Neutrophil (primary cell): ENCODE results near the gene ZBED4.

Experiments
- H3K27ac ChIP-seq: fragments of 200-600 bp; sonication (generic); 2 replicates; pipeline ENCODE4 v1.5.1; 2016; ENCODE audit warnings: mild to moderate bottlenecking, moderate library complexity
- H3K27me3 ChIP-seq: fragments of 200-600 bp; sonication (generic); 2 replicates; pipeline ENCODE4 v1.6.0; 2016; ENCODE audit warnings: mild to moderate bottlenecking
- H3K36me3 ChIP-seq: fragments of 200-600 bp; sonication (generic); 2 replicates; pipeline ENCODE4 v1.5.1; 2017
- H3K4me1 ChIP-seq, 2 experiments: fragments of 200-600 bp in 1 of 2; sonication (generic) in 1 of 2; 1 replicate in 1 of 2; 2 replicates in 1 of 2; pipeline versions ENCODE4 v1.5.1 to v1.6.1; 2013 to 2016; ENCODE audit warnings: low read depth in 1 of 2, low read length in 1 of 2, mild to moderate bottlenecking in 1 of 2, moderate library complexity in 1 of 2; ENCODE audit not compliant: control insufficient read depth in 1 of 2, insufficient read depth in 1 of 2
- H3K4me3 ChIP-seq, 2 experiments: fragments of 200-600 bp in 1 of 2; sonication (generic) in 1 of 2; 1 replicate in 1 of 2; 2 replicates in 1 of 2; pipeline ENCODE4 v1.5.1; 2013 to 2016; ENCODE audit warnings: low read depth in 1 of 2, low read length in 1 of 2, mild to moderate bottlenecking in 1 of 2, moderate library complexity in 1 of 2
- H3K9me3 ChIP-seq: fragments of 200-600 bp; sonication (generic); 2 replicates; pipeline ENCODE4 v1.5.1; 2016
- CTCF ChIP-seq: fragments of 200-600 bp; sonication (generic); IDR thresholded peaks from 2 replicates; pipeline ENCODE4 v1.5.1; 2016; ENCODE audit warnings: antibody characterized with exemption

ZBED4 gene

GRCh38 chr22:49852898-49853894, at the start of gene ZBED4:
Gene ZBED4 (plus strand): TSS chr22:49853844. CDS start chr22:49883663, 29,819 bp downstream.
- peak; percentile 49 for TF ChIP-seq CTCF
- peaks cover 41 to 45% of the 10 kb centered on the region in 2 experiments for H3K4me1 ChIP-seq
- H3K4me3 ChIP-seq: peak within 1 kb of the TSS; percentile 77 to 91

DNA sequence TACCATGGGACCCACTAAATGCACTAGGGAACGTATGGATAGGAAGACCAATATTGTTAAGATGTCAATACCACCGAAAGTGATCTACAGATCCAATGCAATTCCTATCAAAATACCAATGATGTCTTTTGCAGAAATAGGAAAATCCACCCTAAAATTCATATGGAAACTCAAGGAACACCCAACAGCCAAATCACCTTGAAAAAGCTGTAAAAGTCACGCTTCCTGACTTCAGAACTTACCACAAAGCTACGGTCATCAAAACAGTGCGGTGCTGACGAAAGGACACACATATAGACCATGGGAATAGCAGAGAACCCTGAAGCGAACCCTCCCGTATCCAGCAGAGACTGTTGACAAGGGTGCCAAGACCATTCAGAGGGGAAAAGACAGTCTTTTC, 46.5 kb upstream of the ZBED4 start:
- Histone ChIP-seq H3K9me3 (no peaks in the 10 kb centered on the region), H3K4me1 (peaks cover 0 to 20% of the 10 kb centered on the region in 2 experiments), H3K36me3 (peaks cover 27% of the 10 kb centered on the region), H3K27ac (no peak overlapping the region), H3K27me3 (no peaks in the 10 kb centered on the region), H3K4me3 (no peak overlapping the region)
- no peak for TF ChIP-seq CTCF

More at GRCh38 chr22:49852898-49853894, at the start of gene ZBED4:
- peak within 1 kb of the TSS; percentile 88 for H3K27ac ChIP-seq
- no peaks in the 10 kb centered on the region for H3K9me3 ChIP-seq
- H3K36me3 ChIP-seq: no peaks in the 10 kb centered on the region
- peaks cover 4% of the 10 kb centered on the region for H3K27me3 ChIP-seq

DNA sequence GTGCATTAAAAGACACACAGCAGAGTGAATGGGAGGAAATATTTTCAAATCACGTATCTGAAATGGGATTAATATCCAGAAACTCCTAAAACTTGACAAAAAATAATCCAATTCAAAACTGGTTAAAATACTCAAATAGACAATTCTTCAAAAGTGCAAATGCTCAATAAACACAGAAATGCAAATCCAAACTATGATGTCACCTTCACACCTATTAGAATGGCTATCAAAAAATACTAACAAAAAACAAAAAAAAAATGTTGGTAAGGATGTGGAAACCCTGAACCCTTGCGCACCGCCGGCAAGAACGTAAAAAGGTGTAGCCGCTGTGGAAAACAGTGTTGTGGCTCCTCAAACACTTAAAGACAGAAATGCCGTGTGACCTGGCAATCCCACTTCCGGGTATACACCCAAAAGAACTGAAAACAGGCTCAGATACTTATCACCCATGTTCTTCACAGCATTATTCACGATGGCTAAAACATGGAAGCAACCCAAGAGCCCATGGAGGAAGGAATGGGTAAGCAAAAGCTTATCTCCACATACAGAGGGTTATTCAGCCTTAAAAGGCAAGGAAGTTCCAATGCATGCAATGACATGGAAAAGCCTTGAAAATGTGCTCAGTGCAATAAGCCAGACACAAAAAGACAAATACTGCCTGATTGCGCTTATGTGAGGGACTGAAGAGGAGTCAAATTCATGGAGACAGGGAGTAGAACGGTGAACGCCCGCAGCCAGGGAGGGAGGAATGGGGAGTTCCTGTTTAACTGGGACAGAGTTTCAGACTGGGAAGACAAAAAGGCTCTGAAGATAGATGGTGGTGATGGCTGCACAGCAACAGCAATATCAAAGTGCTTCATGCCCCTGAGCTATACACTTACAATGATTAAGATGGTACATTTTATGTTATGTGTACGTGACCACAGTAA, 45.6 kb upstream of the ZBED4 start:
- no peak for TF ChIP-seq CTCF
- H3K27ac ChIP-seq: peak overlapping the region; percentile 42
- H3K9me3 ChIP-seq: no peaks in the 10 kb centered on the region
- no peak overlapping the region for H3K4me3 ChIP-seq
- peaks cover 0 to 20% of the 10 kb centered on the region in 2 experiments for H3K4me1 ChIP-seq
- peaks cover 21% of the 10 kb centered on the region for H3K36me3 ChIP-seq
- no peaks in the 10 kb centered on the region for H3K27me3 ChIP-seq

- Histone ChIP-seq H3K4me3 (no peak overlapping the region), H3K36me3 (peaks cover 6% of the 10 kb centered on the region), H3K27me3 (no peaks in the 10 kb centered on the region), H3K27ac (peak overlapping the region; percentile 37), H3K9me3 (no peaks in the 10 kb centered on the region), H3K4me1 (peaks cover 0 to 20% of the 10 kb centered on the region in 2 experiments)
- no peak for TF ChIP-seq CTCF
Observed at GRCh38 chr22:49810363-49811019, 43.2 kb upstream of the ZBED4 start.
